ACHN (cell line): ENCODE measurements around the gene GPR173.

Experiments used
- DNase-seq: peaks from one replicate; pipeline ENCODE4 v3.0.0-alpha.2; 2015
- in situ Hi-C: cut with HindIII; loops from 2 replicates; pipeline ENCODE4 v1.10.0; 2017; ENCODE audit warnings: low sequenced_read_pairs, low pct_ligation_motif_present, low pct_unique_long_range_greater_than_20kb

The GPR173 gene

DNA sequence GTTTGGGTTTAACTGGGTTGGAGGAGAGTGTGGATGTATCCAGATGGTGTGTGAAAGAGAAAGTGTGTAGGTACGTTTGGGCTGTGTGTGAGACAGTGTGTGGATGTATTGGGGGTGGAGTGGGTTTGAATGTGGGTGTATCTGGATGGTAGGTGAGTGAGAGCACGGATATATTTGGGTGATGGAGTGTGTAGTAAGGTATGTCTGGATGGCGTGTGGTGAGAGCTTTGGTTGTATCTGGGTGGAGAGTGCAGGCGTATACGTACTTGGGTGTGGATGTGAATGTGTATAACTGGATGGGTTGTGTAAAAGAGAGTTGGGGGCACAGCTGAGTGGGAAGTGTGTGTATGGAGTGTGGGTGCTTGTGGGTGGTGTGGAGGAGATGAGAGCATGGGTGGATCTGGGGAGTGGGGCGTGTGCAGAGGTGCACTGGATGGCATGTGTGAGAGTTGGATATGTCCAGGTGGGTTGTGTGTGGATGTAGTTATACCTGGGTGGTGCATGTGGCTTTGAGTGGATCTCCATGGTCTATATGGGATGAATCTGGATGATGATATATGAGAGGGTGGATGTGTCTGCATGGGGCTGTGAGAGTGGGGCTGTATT is 6.8 kb downstream of the GPR173 start:
- no peak for DNase-seq
- in situ Hi-C loops, result no loop called here

- DNase-seq, result no peak
- in situ Hi-C loops, result no loop called here
These were observed 7.7 kb downstream of the GPR173 start for GRCh38 chrX:53056292-53056691.

DNA sequence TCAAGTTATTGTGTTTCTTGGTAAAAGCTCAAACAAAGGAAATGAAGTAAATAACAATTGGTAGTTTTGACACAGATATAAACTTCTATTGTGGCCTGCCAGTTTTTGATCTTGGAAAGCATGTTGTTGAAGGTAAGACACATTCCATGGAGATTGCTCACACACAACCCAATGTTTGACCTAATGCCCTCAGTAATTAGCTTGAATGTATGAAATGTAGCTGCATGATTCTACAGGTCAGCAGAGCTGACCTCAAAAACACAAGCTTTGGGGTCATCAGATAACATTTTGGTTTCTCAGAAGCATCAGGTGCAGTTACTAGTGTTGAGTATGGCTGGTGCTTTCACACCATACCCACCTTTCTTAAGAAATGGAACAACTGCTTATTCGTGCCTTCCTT is 16.5 kb downstream of the GPR173 start:
- in situ Hi-C loops, result no loop called here
- DNase-seq, result no peak

GRCh38 chrX:53071064-53071463 is 22.5 kb downstream of the GPR173 start:
- in situ Hi-C loops, result no loop called here
- no peak for DNase-seq

GRCh38 chrX:53071604-53072417 is 23.2 kb downstream of the GPR173 start:
- DNase-seq, result peak; percentile 61
- in situ Hi-C loops, result no loop called here

DNA sequence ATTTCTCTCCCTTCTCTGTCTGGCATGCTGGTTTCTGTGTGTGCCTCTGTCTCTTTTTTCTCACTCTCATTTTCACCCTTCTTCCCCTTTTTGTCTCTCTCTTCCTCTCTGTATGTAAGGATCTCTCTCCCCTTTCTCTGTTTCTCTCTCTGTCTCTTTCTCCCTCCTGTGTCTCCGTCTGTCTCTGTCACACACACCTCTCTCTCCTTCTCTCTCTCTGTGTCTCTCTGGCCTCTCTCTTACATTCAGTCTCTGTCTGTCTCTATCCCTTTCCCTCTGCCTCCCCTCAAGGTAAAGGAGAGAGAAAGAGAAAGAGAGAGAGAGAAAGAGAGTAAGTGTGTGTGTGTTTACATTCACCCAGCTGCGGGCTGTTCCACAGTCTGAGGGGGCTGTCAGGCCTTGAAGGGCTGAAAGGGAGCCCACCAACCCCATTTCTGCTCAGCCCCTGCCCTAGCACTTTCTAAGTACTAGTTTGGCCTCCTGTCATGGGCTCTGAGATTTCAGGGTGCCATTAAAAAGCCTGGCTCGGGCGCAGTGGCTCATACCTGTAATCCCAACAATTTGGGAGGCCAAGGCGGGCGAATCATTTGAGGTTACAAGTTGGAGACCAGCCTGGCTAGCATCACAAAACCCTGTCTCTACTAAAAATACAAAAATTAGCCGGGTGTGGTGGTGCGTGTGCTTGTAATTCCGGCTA is 24.0 kb downstream of the GPR173 start:
- DNase-seq, result no peak
- in situ Hi-C loops, result no loop called here

DNA sequence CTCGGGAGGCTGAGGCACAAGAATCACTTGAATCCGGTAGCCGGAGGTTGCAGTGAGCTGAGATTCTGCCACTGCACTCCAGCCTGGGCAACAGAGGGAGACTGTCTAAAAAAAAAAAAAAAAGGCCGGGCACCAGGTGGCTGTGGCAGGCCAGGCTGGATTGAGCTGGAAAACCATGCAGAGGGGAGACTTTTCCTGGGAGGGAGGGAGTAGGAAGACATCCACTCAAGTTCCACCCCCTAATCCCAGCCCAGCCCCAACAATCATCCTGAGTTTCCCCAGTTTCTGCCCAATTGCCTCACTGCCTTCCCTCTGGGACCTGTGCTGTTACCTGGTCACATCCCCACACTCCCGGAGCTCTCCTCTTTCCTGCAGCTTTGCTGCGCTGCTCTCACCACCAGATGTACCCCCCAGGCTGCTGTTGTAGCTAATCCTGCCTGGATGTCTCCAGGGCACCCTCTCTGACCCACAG is 24.6 kb downstream of the GPR173 start:
- peak; percentile 8 for DNase-seq

DNA sequence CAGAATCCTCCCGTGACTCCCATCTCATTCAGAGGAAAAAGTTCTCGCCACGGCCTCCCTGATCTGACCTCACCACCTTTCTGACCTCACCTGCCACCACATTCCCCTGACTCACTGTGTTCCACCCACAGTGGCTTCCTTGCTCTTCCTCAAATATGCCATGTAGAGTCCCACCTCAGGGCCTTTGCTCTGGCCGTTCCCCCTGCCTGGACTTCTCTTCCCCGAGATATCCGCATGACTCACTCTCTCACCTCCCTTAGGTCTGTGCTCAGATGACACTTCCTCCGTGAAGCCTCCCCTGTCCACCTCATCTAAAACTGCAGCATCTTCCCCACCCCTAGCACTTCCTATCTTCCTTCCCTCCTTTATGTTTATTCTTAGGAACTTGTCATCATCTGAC is 26.4 kb downstream of the GPR173 start:
- in situ Hi-C loops, result no loop called here
- no peak for DNase-seq

More for the DNA sequence above, 24.6 kb downstream of the GPR173 start:
- in situ Hi-C loops, result no loop called here

GRCh38 chrX:53076671-53077070 is 28.1 kb downstream of the GPR173 start:
- in situ Hi-C loops, result no loop called here
- DNase-seq, result no peak

DNA sequence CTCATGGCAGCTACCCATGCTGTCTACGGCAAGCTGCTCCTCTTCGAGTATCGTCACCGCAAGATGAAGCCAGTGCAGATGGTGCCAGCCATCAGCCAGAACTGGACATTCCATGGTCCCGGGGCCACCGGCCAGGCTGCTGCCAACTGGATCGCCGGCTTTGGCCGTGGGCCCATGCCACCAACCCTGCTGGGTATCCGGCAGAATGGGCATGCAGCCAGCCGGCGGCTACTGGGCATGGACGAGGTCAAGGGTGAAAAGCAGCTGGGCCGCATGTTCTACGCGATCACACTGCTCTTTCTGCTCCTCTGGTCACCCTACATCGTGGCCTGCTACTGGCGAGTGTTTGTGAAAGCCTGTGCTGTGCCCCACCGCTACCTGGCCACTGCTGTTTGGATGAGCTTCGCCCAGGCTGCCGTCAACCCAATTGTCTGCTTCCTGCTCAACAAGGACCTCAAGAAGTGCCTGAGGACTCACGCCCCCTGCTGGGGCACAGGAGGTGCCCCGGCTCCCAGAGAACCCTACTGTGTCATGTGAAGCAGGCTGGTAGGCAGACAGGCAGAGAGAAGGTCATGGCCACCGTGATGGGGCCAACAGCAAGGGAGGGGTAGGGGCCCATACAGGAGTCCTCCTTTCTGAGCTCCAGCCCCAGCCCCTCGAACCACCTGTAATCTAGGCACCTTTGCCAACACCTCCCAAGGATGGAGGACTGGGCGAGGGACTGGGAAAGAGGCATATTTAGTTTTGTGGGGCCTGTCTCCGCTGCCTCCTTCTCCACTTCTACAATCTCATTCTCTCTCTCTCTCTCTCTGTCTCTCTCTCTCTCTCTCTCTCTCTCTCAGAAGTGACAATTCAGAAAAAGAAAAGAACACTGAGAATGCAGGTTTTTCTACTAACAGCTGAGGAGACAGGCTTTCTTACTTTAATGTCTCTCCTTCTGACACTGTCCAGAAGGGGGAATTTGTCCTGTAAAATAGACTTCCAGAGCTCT is 28.9 kb downstream of the GPR173 start:
- no peak for DNase-seq
- in situ Hi-C loops, result no loop called here

GRCh38 chrX:53078943-53079342 is 30.4 kb downstream of the GPR173 start:
- DNase-seq, result no peak
- in situ Hi-C loops, result no loop called here

DNA sequence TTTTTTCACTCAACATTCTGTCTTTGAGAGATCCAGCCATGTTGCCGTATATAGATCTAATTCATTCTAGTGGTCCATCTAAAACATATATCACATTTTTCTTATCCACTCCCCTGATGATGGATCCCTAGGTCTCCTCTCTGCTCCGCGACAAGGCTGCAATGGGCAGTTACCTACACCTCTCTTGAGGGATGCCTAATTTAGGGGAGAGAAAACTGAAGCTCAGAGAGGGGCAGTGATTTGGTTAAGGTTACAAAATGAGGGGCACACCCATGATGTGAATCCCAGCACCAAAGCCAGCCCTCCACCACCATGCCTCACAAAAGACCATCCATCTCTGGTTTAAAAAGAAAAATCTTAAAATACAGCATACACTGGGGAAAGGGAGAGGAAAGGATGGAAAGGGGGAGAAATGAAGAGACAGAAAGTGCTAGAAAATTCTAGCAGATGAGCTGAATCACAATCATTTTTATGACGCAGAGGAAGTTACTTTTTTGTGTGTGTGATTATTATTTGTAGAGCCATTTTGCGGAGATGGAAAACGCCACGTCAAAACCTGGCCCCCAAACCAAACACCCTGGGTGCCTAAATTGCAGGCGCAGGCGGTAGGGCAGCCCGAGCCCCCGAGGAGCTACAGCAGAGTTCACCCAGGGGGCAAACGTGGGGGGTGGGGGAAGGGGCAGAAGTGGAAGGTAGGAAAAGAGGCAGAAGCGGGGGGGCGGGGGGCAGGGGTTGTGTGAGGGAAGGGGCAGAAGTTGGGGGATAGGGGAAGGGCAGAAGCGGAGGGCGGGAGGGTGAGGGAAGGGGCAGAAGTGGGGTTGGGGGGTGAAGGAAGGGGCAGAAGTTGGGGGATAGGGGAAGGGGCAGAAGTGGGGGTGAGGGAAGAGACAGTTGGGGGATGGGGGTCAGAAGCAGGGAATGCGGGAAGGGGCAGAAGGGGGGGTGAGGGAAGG is 32.3 kb downstream of the GPR173 start:
- in situ Hi-C loops, result no loop called here
- DNase-seq, result no peak

GRCh38 chrX:53081925-53082772 is 33.6 kb downstream of the GPR173 start, which contains the start of gene TSPYL2:
TSS of gene TSPYL2 (plus strand) at chrX:53082367. CDS start at chrX:53082499, 132 bp downstream.
- peak; percentile 87 for DNase-seq
- in situ Hi-C loops, result no loop called here

GRCh38 chrX:53082773-53083616 is 34.4 kb downstream of the GPR173 start:
- no peak for DNase-seq
- in situ Hi-C loops, result no loop called here

DNA sequence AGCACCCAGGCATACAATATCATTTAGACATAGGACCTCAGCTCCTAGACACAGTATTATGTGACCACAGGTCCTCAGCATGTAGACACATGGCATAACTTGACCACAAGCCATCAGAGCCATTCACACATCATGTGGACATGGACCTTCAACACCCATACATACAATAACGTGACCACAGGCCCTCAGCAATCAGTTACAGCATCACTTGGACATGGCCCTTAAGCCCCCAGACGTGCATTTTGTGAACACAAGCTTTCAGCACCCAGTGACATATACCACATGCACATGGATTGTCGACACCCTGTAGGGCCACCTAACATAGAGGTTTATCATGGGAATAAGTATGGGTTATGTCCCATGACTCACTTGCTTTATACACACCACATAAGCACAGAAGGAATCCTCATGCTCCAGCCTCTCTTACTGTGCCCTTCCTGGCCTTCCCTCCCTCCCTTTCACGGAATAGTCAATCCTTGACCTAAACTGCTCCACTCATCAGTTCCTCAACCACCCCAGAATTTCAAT is 35.5 kb downstream of the GPR173 start:
- DNase-seq, result no peak
- in situ Hi-C loops, result no loop called here
